Lung (tissue), 12 donors: ENCODE results near the gene AKR1C8. TPM values are rescaled to one million over a fixed set of nuclear protein-coding genes. Genes with fewer than 3 reads are reported as not detected.

Experiments
- ATAC-seq: fragments of 200-7000 bp; cut with Tn5 transposase; one replicate; pipeline ENCODE4 v1.9.1; 2020; ENCODE audit warnings: moderate number of reproducible peaks; ENCODE audit not compliant: insufficient read depth, low FRiP score
- DNase-seq, 3 donors: peaks; one replicate each; pipeline ENCODE4 v3.0.0-alpha.2; 2013 to 2017
- H3K27ac ChIP-seq, 2 donors: one replicate each; pipeline ENCODE4 v1.5.1; 2013; ENCODE audit warnings: mild to moderate bottlenecking in 2 of 2, moderate library complexity in 2 of 2, control low read depth in 1 of 2, inconsistent platforms in 1 of 2, low read depth in 1 of 2, low read length in 1 of 2
- H3K27me3 ChIP-seq, 3 donors: one replicate each; pipeline ENCODE4 v1.5.1; 2013; ENCODE audit warnings: low read length in 2 of 3; ENCODE audit not compliant: control insufficient read depth in 3 of 3, insufficient read depth in 3 of 3
- H3K36me3 ChIP-seq, 4 donors: one replicate each; pipeline ENCODE4 v1.5.1; 2013; ENCODE audit warnings: low read length in 4 of 4, mild to moderate bottlenecking in 1 of 4, moderate library complexity in 1 of 4; ENCODE audit not compliant: control insufficient read depth in 4 of 4, insufficient read depth in 4 of 4
- H3K4me1 ChIP-seq, 5 donors: one replicate each; pipeline ENCODE4 v1.5.1; 2013; ENCODE audit warnings: low read length in 5 of 5, mild to moderate bottlenecking in 2 of 5, moderate library complexity in 1 of 5; ENCODE audit not compliant: control insufficient read depth in 5 of 5, insufficient read depth in 5 of 5
- H3K4me3 ChIP-seq: one replicate; pipeline ENCODE4 v1.5.1; 2013; ENCODE audit warnings: mild to moderate bottlenecking, control low read depth, moderate library complexity
- H3K9ac ChIP-seq, 2 donors: one replicate each; pipeline ENCODE4 v1.5.1; 2013; ENCODE audit warnings: low read length in 2 of 2, control low read depth in 1 of 2; ENCODE audit not compliant: insufficient read depth in 1 of 2
- H3K9me3 ChIP-seq, 4 donors: one replicate each; pipeline ENCODE4 v1.5.1; 2013; ENCODE audit warnings: low read length in 3 of 4, mild to moderate bottlenecking in 1 of 4, moderate library complexity in 1 of 4; ENCODE audit not compliant: control insufficient read depth in 4 of 4, insufficient read depth in 3 of 4
- CTCF ChIP-seq: IDR thresholded peaks from 2 replicates; pipeline ENCODE4 v1.5.1; 2012; ENCODE audit warnings: mild to moderate bottlenecking; ENCODE audit errors: control extremely low read depth, extremely low read depth
- WGBS, 2 donors: extraction: QIAGEN DNeasy Blood & Tissue Kit; methylation state at CpG; one replicate each; pipeline ENCODE4 v1.1.7; 2013; 5-methylcytosine and 5-hydroxymethylcytosine counted together
- polyA plus RNA-seq, 2 donors: library from polyadenylated mRNA; stranded (reverse); fragments of 200-250 nt; gene quantifications; one replicate each; pipeline ENCODE4 v1.2.1, GENCODE V29; 2013
- total RNA-seq, 2 donors: library from RNA; depleted of rRNA in 1 of 2; stranded (reverse); fragments of >200 nt in 1 of 2; gene quantifications; one replicate each; pipeline ENCODE4 v1.2.1, GENCODE V29; 2014 to 2021
- donor health status: control.
- donor health status: control.
- donor health status: Bipolar disorder and iron deficiency.
- donor health status: healthy.
- donor health status: DM: yes; HTN: yes; CAD: no.

AKR1C8 gene
- total and polyA plus RNA-seq, 4 donors: 0.03 to 0.46 (median 0.18) TPM; not detected in 1

GRCh38 chr10:5107860-5108526 is 77.0 kb downstream of the AKR1C8 start:
- no peak for TF ChIP-seq CTCF
- Histone ChIP-seq H3K4me3 (no peak overlapping the region), H3K4me1 (peaks cover 0 to 2% (median 0%) of the 10 kb centered on the region in 5 donors), H3K9ac (no peak overlapping the region), H3K36me3 (peaks cover 0 to 5% (median 2%) of the 10 kb centered on the region in 4 donors), H3K27me3 (no peaks in the 10 kb centered on the region), H3K9me3 (peaks cover 0 to 2% (median 0%) of the 10 kb centered on the region in 4 donors), H3K27ac (no peak overlapping the region)
- DNase-seq (no peak), ATAC-seq (no peak)
- 64 to 85% methylated on average over 8 of the region's 8 CpGs for WGBS, 2 donors

- TF ChIP-seq CTCF: no peak
- Histone ChIP-seq H3K9me3 (peaks cover 0 to 2% (median 0%) of the 10 kb centered on the region in 4 donors), H3K27ac (no peak overlapping the region), H3K36me3 (peaks cover 0 to 8% (median 2%) of the 10 kb centered on the region in 4 donors), H3K9ac (no peak overlapping the region), H3K27me3 (no peaks in the 10 kb centered on the region), H3K4me3 (no peak overlapping the region), H3K4me1 (peaks cover 0 to 2% (median 0%) of the 10 kb centered on the region in 5 donors)
- ATAC-seq (no peak), DNase-seq (no peak)
- WGBS, 2 donors: 41 to 68% methylated on average over 1 of the region's 1 CpG
Observed at GRCh38 chr10:5106553-5106952, 78.4 kb downstream of the AKR1C8 start.

DNA sequence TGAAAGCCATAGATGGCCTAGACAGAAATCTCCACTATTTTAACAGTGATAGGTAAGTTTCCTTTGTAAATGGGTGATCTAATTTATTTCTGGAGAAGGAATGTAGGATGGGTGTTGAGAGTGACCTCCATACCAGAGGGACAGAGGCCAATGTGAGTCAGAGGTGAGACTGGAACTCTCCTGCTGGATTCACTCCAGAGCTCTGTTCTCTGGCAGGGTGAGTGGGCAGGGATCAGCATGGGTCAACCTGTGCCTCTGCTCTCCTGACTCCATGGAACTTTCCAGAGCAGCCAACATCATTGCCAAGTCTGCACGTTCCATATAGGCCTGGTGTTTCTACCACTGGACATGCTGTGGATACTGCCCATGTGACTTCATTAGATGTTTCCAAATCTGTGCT is 79.3 kb downstream of the AKR1C8 start:
- no peak overlapping the region for H3K27ac ChIP-seq
- WGBS, 2 donors: 88 to 100% methylated on average over 1 of the region's 1 CpG
- no peaks in the 10 kb centered on the region for H3K27me3 ChIP-seq
- no peak for ATAC-seq
- DNase-seq: no peak
- peaks cover 0 to 2% (median 0%) of the 10 kb centered on the region in 5 donors for H3K4me1 ChIP-seq
- no peak overlapping the region for H3K9ac ChIP-seq
- peaks cover 0 to 2% (median 0%) of the 10 kb centered on the region in 4 donors for H3K9me3 ChIP-seq
- TF ChIP-seq CTCF: no peak
- H3K36me3 ChIP-seq: peaks cover 0 to 8% (median 2%) of the 10 kb centered on the region in 4 donors
- no peak overlapping the region for H3K4me3 ChIP-seq

Other genes starting within 250 kb of the AKR1C8 start
- gene AKR1C1, start 221.7 kb downstream of the AKR1C8 start, total RNA-seq: 10 to 100 TPM in 1 of 2 donors, 1 to 10 TPM in 1; 7.9 to 55.1 TPM
- 10 to 100 TPM; 36.9 to 53.5 TPM for gene AKR1C1, start 221.7 kb downstream of the AKR1C8 start, polyA plus RNA-seq
- 10 to 100 TPM in 1 of 2 donors, 1 to 10 TPM in 1; 1.8 to 56.6 TPM for gene AKR1C2, start 181.3 kb downstream of the AKR1C8 start, total RNA-seq
- gene AKR1C2, start 181.3 kb downstream of the AKR1C8 start, polyA plus RNA-seq: 10 to 100 TPM; 23.4 to 31.4 TPM
- 100 to 1,000 TPM in 1 of 2 donors, 1 to 10 TPM in 1; 8.9 to 116 TPM for gene AKR1C3, start 90.7 kb downstream of the AKR1C8 start, total RNA-seq
- 10 to 100 TPM; 63.4 to 74.1 TPM for gene AKR1C3, start 90.7 kb downstream of the AKR1C8 start, polyA plus RNA-seq
- not detected for gene AKR1C4, start 11.7 kb upstream of the AKR1C8 start, total RNA-seq
- gene AKR1C4, start 11.7 kb upstream of the AKR1C8 start, polyA plus RNA-seq: under 1 TPM in 1 of 2 donors, not detected in 1; 0.02 TPM
- under 1 TPM; 0.28 to 0.77 TPM for gene UCN3, start 179.8 kb upstream of the AKR1C8 start, total RNA-seq
- under 1 TPM; 0.17 to 0.77 TPM for gene UCN3, start 179.8 kb upstream of the AKR1C8 start, polyA plus RNA-seq
- gene TUBAL3, start 219.7 kb upstream of the AKR1C8 start, total RNA-seq: under 1 TPM in 1 of 2 donors, not detected in 1; 0.12 TPM
- gene TUBAL3, start 219.7 kb upstream of the AKR1C8 start, polyA plus RNA-seq: under 1 TPM; 0.06 TPM
- 10 to 100 TPM; 52.9 to 98.7 TPM for gene NET1, start 227.4 kb upstream of the AKR1C8 start, total RNA-seq
- 10 to 100 TPM; 17.4 to 18.9 TPM for gene NET1, start 227.4 kb upstream of the AKR1C8 start, polyA plus RNA-seq